GM19324 (cell line): Measurements from ENCODE around the gene CELF5.
"Not testable (repeated sequence)": the region's sequence is repeated elsewhere in the genome, so short reads cannot be mapped to it uniquely, and the experiment has no call there.

Experiments
- ATAC-seq: cut with Tn5 transposase; IDR thresholded peaks from one replicate; pipeline ENCODE4 v1.9.1; 2021; ENCODE audit warnings: mild to moderate bottlenecking, moderate library complexity; ENCODE audit not compliant: unreplicated experiment, low FRiP score

CELF5 gene

DNA sequence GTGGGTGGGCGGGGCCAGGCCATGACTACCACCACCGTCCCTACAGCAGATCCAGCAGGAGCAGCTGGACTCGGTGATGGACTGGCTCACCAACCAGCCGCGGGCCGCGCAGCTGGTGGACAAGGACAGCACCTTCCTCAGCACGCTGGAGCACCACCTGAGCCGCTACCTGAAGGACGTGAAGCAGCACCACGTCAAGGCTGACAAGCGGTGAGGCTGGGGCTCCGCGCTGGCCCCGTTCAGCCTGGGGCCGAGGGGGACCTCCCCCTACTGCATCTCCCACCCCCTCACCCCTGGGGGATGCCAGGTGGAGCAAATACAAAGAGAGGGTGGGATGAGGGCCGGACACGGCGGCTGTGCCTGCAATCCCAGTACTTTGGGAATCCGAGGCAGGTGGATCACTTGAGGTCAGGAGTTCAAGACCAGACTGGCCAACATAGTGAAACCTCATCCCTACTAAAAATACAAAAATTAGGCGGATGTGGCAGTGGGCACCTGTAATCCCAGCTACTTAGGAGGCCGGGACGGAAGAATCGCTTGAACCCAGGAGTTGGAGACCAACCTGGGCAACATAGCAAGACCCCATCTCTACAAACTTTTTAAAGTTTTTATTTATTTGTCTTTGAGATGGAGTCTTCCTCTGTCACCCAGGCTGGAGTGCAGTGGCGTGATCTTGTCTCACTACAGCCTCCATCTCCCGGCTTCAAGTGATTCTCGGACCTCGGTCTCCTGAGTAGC lies 18.1 kb upstream of the CELF5 start:
- no peak for ATAC-seq

- no peak for ATAC-seq
Observed at GRCh38 chr19:3207461-3208242, 16.8 kb upstream of the CELF5 start.

DNA sequence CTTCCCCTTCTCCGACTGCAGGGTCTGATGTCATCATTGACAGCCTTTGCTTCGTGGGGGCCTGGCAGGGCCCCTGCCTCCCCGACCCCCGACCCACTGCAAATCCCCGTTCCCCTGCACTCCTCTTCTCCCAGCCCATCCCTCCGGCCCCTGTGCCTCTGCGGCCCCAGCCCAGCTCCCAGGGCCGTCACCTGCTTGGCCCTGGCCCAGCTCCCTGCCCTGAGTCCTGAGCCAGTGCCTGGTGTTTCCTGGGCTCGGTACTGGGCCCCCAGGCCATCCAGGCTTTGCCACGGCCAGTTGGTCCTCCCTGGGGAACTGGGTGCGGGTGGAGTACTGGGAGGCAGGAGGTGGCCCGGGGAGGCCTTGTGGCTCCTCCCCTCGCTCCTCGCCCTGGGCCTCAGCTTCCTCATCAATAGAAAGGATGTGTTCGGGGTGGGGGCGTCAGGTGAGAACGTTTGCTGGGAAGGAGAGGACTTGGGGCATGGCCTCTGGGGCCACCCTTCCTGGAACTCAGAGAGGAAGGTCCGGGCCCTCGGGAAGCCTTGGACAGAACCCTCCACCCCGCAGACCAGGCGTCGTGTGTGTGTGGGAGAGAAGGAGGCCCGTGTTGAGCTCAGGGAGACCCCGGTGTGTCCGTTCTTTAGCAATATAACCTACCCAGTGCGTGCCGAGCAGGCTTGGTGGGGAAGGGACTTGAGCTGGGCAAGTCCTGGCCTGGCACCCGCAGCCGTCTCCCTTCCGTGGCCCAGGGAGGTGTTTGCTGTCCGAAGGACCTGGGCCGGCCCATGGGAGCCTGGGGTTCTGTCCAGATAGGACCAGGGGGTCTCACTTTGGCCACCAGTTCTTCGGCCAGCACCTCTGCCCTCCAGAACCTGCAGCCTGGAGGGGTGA lies 15.9 kb upstream of the CELF5 start:
- no peak for ATAC-seq

GRCh38 chr19:3210347-3211017 lies 14.0 kb upstream of the CELF5 start:
- ATAC-seq = no peak

DNA sequence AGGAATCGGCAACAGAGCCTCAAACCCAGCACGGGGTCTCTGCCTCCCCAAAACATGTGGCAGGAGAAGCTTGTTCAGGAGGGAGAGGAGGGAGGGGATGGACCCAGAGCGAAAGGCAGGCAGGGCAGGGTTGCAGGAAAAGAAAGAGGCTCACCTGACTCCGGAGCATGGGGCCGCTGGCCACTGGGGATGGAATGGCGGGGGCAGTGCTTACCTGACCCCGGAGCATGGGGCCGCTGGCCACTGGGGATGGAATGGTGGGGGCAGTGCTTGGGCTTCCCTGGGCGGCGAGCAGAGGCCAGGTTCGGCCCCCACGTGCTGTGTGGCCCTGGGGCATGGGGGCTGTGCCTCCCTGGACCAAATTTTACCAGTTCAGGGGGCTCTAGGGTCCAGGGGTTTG lies 13.3 kb upstream of the CELF5 start:
- ATAC-seq = no peak

- ATAC-seq = no peak
Observed at GRCh38 chr19:3213159-3213558, 11.3 kb upstream of the CELF5 start.

GRCh38 chr19:3216874-3217273 lies 7.6 kb upstream of the CELF5 start:
- ATAC-seq = no peak

GRCh38 chr19:3220576-3220975 lies 3.9 kb upstream of the CELF5 start:
- no peak for ATAC-seq

GRCh38 chr19:3221576-3221975 lies 2.9 kb upstream of the CELF5 start:
- ATAC-seq = not testable (repeated sequence)

- ATAC-seq = no peak
Observed at GRCh38 chr19:3222709-3223108, 1.8 kb upstream of the CELF5 start.

DNA sequence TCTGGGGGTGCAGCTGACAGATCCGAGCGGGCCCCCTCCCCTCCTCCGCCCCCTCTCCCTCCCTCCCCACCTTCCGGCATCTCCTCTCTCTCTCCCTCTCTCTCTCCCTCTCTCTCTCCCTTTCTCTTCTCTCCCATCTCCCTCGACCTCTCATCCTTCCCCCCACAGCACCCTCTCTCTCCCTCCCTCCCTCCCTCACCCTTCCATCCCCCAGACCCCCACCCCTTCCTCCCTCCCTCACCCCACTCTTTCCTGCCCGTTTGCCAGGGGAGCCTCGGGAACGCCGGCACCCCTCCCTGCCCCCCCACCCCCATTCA lies 666 bp downstream of the CELF5 start:
- no peak for ATAC-seq

GRCh38 chr19:3225677-3226093 lies 1.2 kb downstream of the CELF5 start:
- ATAC-seq = no peak

DNA sequence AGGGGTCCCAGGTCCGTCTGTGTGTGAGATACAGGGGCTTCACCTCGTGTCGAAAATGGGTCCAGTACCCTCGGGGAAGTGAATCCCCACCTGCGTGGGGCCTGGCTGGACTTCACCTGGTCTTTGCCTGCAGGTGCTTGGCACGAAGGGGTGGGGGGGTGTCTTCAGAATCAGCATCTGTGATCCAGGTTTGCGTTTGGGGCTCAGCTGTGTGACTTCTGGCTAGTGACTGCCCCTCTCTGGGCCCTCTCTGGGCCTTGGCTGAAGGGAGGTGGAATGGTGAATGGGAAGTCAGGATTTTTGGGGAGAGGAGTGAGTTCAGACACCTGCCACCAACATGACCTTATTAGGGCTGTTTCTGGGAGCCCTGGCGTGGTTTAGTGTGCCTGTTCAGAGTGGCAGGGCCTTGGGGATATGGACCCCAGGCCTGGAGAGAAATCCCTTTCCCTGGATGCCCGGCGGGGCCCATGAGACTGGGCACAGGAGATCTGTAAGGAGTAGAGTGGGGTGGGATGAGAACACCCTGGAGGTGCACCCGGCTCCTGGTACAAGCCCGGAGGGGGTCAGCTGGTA lies 2.7 kb downstream of the CELF5 start:
- ATAC-seq = no peak

DNA sequence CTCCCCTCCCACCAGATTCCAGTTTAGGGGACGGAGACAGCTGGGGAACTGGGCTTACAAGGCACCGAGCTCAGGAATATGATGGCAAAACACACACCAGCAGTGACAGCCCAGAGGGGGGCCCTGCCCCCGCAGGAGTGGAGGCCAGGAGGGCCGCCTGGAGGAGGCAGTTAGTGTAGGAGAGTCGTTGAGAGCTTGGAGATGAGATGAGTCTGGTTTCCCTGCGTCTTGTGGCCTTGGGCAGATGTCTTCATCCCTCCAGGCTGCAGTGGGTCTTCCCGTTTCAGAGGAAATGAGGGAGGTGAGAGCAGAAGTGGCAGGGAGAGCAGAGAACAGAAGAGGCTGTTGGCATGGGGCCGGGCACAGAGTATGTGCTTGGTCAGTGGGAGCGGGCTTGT lies 4.9 kb downstream of the CELF5 start:
- ATAC-seq = no peak

GRCh38 chr19:3229888-3230496 lies 5.5 kb downstream of the CELF5 start:
- no peak for ATAC-seq

GRCh38 chr19:3231288-3231687 lies 6.8 kb downstream of the CELF5 start:
- no peak for ATAC-seq

DNA sequence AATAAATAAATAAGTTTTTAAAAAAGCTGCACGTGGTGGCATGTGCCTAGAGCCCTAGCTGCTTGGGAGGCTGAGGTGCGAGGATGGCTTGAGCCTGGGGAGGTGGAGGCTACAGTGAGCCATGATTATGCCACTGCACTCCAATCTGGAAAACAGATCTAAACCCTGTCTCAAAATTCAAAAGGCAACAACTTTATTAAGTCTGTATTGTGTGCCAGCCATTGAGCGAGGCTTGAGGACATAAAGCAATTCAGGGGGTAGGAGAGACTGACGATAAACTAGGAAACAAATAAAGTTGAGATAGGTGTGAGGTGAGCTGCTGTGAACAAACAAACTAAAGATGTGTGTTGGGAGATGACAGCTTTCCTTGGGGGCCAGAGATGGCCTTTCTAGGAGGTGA lies 8.7 kb downstream of the CELF5 start:
- ATAC-seq = no peak

DNA sequence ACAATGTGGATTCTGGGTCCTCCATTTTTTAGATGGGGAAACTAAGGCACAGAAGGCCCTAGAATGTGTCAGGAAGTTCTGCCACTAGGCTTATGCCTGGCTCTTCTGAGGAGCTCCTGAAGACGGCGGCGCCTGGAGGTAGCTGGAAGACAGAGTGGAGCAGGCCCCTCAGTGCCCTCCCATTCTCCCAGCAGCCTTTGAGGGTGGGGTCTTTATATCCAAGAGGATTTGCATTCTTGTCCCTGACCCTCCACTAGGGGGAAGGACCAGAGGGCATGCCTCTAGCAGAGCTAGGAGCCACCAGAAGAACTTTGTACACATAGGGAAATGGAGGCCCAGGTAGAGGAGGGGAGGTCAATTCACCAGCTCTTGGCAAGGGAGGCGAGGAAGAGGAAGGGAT lies 9.4 kb downstream of the CELF5 start:
- no peak for ATAC-seq

- ATAC-seq = no peak
Observed at GRCh38 chr19:3234800-3235199, 10.3 kb downstream of the CELF5 start.

GRCh38 chr19:3235604-3236003 lies 11.1 kb downstream of the CELF5 start:
- ATAC-seq = not testable (repeated sequence)
